Activated T-cell treated with anti-CD3 and anti-CD28 coated beads, Interleukin-2, amount 50 U/mL, for 1 hour (primary cell): ENCODE measurements around the gene ZFYVE16.
"Not testable (repeated sequence)": the region's sequence is repeated elsewhere in the genome, so short reads cannot be mapped to it uniquely, and the experiment has no call there.

ENCODE experiments used
- DNase-seq: peaks from one replicate; pipeline ENCODE4 v3.0.0-alpha.2; 2020

Gene ZFYVE16

GRCh38 chr5:80491296-80491695 lies 83.4 kb downstream of the ZFYVE16 start:
- DNase-seq = no peak

- no peak for DNase-seq
Observed at GRCh38 chr5:80492741-80493140, 84.9 kb downstream of the ZFYVE16 start.

GRCh38 chr5:80493443-80493842 lies 85.6 kb downstream of the ZFYVE16 start:
- DNase-seq = not testable (repeated sequence)

GRCh38 chr5:80495891-80496290 lies 88.0 kb downstream of the ZFYVE16 start:
- no peak for DNase-seq

DNA sequence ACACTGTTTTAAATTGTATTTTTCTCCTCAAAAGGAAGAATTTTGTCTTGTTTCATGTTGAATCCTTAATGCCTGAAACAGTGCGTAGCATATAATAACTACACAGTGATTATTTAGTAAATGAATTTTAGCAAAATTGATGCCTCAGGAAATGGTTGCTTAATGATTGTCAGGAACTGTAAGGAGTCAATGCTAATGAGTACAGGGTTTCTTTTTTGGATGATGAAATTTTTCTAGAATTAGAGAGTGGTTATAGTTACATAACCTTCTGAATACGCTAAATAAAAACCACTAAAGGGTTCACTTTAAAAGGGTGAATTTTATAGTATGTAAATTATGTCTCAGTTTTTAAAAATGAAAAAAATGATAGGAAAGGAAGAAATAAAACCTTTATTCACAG lies 94.9 kb downstream of the ZFYVE16 start:
- DNase-seq = no peak

DNA sequence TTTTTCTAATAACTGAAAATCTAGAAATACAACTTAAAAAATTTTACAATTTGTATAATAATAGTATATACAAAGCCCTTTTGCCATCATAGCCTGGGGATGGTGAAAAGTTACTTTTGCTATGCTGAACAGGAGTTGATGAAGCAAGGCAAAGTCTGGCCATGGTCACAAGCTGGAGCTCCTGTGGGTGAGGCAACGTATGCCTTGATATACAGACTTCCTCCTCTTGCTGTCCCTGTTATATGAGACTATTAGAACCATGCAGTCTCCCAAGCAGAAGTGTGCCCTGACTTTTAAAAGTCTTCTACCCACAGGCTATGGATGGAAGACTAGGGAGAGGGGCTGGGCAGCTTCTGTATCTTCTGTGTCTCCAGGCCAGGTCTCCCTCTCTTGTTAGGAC lies 95.8 kb downstream of the ZFYVE16 start:
- DNase-seq = no peak

GRCh38 chr5:80504833-80505232 lies 97.0 kb downstream of the ZFYVE16 start:
- no peak for DNase-seq

- no peak for DNase-seq
Observed at GRCh38 chr5:80507663-80508062, 99.8 kb downstream of the ZFYVE16 start.

DNA sequence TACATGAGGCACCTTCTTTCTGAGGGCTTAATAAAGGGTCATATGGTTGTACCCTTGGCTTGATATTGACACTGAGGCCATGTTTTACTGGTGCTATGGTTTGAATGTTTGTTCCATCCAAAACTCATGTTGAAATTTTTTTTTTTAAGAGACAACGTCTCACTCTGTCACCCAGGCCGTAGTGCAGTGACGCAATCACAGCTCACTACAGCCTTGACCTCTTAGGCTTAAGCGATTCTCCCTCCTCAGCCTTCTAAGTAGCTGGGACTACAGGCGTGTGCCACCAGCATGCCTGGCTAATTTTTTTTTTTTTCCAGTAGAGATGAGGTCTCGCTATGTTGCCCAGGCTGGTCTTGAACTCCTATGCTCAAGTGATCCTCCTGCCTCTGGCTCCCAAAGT lies 101.0 kb downstream of the ZFYVE16 start:
- no peak for DNase-seq

DNA sequence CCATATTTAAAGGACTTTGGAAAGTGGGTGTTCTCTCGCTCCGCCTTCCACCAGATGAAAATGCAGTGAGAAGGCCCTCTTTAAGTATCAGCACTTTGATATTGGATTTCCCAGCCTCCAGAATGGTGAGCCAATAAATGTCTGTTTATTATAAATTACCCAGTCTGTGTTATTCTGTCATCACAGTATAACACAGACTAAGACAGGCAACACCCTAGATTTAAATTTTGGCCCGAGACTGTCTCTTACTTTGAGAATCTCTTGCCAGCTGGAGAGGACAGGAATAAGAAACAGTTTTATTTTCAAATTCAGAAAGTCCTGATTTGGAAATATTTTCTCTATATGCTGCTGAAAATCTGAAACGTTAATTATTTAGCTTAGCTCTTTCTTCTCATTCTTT lies 101.5 kb downstream of the ZFYVE16 start:
- no peak for DNase-seq

GRCh38 chr5:80516826-80517225 lies 109.0 kb downstream of the ZFYVE16 start:
- DNase-seq = no peak
